H1 (cell line): ENCODE data around the gene FMNL2. TPM values are rescaled to one million over a fixed set of nuclear protein-coding genes. Genes with fewer than 3 reads are reported as not detected.
A peak's percentile ranks its signal among the peaks of the same experiment; 100 is the strongest.

Experiments
- CTCF ChIA-PET: fragments of 300-600 bp; sonication (Branson Sonifier 250); formaldehyde crosslinking; loops from one replicate; lab custom pipeline; 2021; ENCODE audit not compliant: partially characterized antibody; lab: Charles Lee
- POLR2A ChIA-PET: fragments of 300-600 bp; sonication (Branson Sonifier 250); formaldehyde crosslinking; loops from one replicate; lab custom pipeline; 2021; ENCODE audit warnings: inconsistent platforms; ENCODE audit not compliant: partially characterized antibody; lab: Charles Lee
- DNase-seq, 2 experiments: peaks; one replicate each; pipeline versions ENCODE4 v3.0.0 to v3.0.0-alpha.2; 2010 to 2022; ENCODE audit warnings: low spot score in 2 of 2, low read depth in 1 of 2, mixed read lengths in 1 of 2
- FAIRE-seq: peaks from 2 replicates; lab custom pipeline; 2011; peaks lifted over from hg19 to GRCh38; lab: Jason Lieb, UNC
- H2AFZ ChIP-seq: 2 replicates; pipeline ENCODE4 v1.8.1; 2012; ENCODE audit warnings: low read length, inconsistent platforms
- H2AK5ac ChIP-seq: 2 replicates; pipeline ENCODE4 v1.6.1; 2013; ENCODE audit warnings: low read depth, low read length
- H2BK120ac ChIP-seq: replicated peaks from 2 replicates; pipeline ENCODE3; 2013; ENCODE audit warnings: low read depth, low read length, inconsistent platforms
- H2BK12ac ChIP-seq: 2 replicates; pipeline ENCODE4 v1.6.1; 2013; ENCODE audit warnings: low read depth, low read length
- H2BK15ac ChIP-seq: 2 replicates; pipeline ENCODE4 v1.6.1; 2013; ENCODE audit warnings: low read length
- H2BK20ac ChIP-seq: 2 replicates; pipeline ENCODE4 v1.6.1; 2013; ENCODE audit warnings: low read length
- H2BK5ac ChIP-seq: 2 replicates; pipeline ENCODE4 v1.6.1; 2013; ENCODE audit warnings: low read depth, low read length
- H3K14ac ChIP-seq: 2 replicates; pipeline ENCODE4 v1.6.1; 2013; ENCODE audit warnings: inconsistent platforms; ENCODE audit not compliant: insufficient read length
- H3K18ac ChIP-seq: 2 replicates; pipeline ENCODE4 v1.6.1; 2013; ENCODE audit warnings: low read length; ENCODE audit errors: extremely low read depth
- H3K23ac ChIP-seq: 2 replicates; pipeline ENCODE4 v1.6.1; 2013; ENCODE audit warnings: inconsistent platforms; ENCODE audit not compliant: insufficient read length
- H3K23me2 ChIP-seq: 2 replicates; pipeline ENCODE4 v1.6.1; 2013; ENCODE audit warnings: low read depth, low read length
- H3K27ac ChIP-seq: 2 replicates; pipeline ENCODE4 v1.6.1; 2011; ENCODE audit warnings: low read depth, low read length, inconsistent platforms
- H3K27me3 ChIP-seq, 4 experiments: replicated peaks in 1 of 4; 1 replicate in 1 of 4; 2 replicates in 3 of 4; pipeline versions ENCODE4 v1.6.1 to v1.8.1; 2011 to 2013; ENCODE audit warnings: low read length in 3 of 4, mild to moderate bottlenecking in 3 of 4, inconsistent platforms in 2 of 4, mixed read lengths in 2 of 4, moderate library complexity in 1 of 4; ENCODE audit not compliant: control insufficient read depth in 3 of 4, insufficient read depth in 3 of 4; ENCODE audit errors: extremely low read depth in 1 of 4
- H3K36me3 ChIP-seq, 4 experiments: 2 replicates each; pipeline versions ENCODE4 v1.6.1 to v1.8.1; 2011 to 2013; ENCODE audit warnings: mild to moderate bottlenecking in 4 of 4, low read length in 3 of 4, moderate library complexity in 2 of 4, control low read depth in 1 of 4, inconsistent platforms in 1 of 4; ENCODE audit not compliant: insufficient read depth in 4 of 4, control insufficient read depth in 2 of 4
- H3K4ac ChIP-seq: replicated peaks from 2 replicates; pipeline ENCODE3; 2013; ENCODE audit warnings: low read length, low read depth, mixed read lengths, inconsistent platforms; ENCODE audit not compliant: insufficient read length
- H3K4me1 ChIP-seq, 4 experiments: replicated peaks in 1 of 4; 1 replicate in 1 of 4; 2 replicates in 3 of 4; pipeline versions ENCODE4 v1.6.1 to v1.8.1; 2011 to 2013; ENCODE audit warnings: low read length in 3 of 4, inconsistent platforms in 2 of 4, mixed read lengths in 1 of 4; ENCODE audit not compliant: insufficient read depth in 4 of 4, control insufficient read depth in 3 of 4
- H3K4me2 ChIP-seq, 2 experiments: 2 replicates each; pipeline versions ENCODE4 v1.6.1 to v1.8.1; 2011 to 2013; ENCODE audit warnings: low read depth in 2 of 2, low read length in 2 of 2, control low read depth in 1 of 2, inconsistent platforms in 1 of 2, mild to moderate bottlenecking in 1 of 2; ENCODE audit not compliant: insufficient read depth in 1 of 2
- H3K4me3 ChIP-seq, 4 experiments: fragments of 200-600, 300-600 bp in 1 of 4; sonication (generic), shearing (Covaris generic), sonication (Bioruptor Twin) in 1 of 4; 2 replicates each; pipeline versions ENCODE4 v1.5.1 to v1.8.1; 2011 to 2016; ENCODE audit warnings: low read length in 4 of 4, low read depth in 3 of 4, control low read depth in 2 of 4, inconsistent platforms in 2 of 4, mild to moderate bottlenecking in 2 of 4, mixed read lengths in 1 of 4, moderate library complexity in 1 of 4; ENCODE audit not compliant: insufficient read depth in 2 of 4; ENCODE audit errors: extremely low read depth in 1 of 4
- H3K56ac ChIP-seq: replicated peaks from 2 replicates; pipeline ENCODE3; 2013; ENCODE audit warnings: low read depth, mild to moderate bottlenecking, mixed read lengths, low read length, inconsistent platforms; ENCODE audit not compliant: insufficient read length
- H3K79me1 ChIP-seq: 2 replicates; pipeline ENCODE4 v1.6.1; 2013; ENCODE audit warnings: low read depth, low read length, control low read depth
- H3K79me2 ChIP-seq, 2 experiments: 2 replicates each; pipeline versions ENCODE4 v1.6.1 to v1.8.1; 2012 to 2013; ENCODE audit warnings: low read length in 2 of 2, mild to moderate bottlenecking in 2 of 2, inconsistent platforms in 1 of 2; ENCODE audit not compliant: insufficient read depth in 2 of 2, control insufficient read depth in 1 of 2
- H3K9ac ChIP-seq, 4 experiments: replicated peaks in 1 of 4; 1 replicate in 1 of 4; 2 replicates in 3 of 4; pipeline versions ENCODE4 v1.6.1 to v1.8.1; 2011 to 2013; ENCODE audit warnings: low read depth in 3 of 4, low read length in 3 of 4, control low read depth in 2 of 4, mild to moderate bottlenecking in 2 of 4, moderate library complexity in 2 of 4, inconsistent platforms in 1 of 4; ENCODE audit errors: extremely low read depth in 1 of 4
- H3K9me3 ChIP-seq, 2 experiments: 2 replicates each; pipeline versions ENCODE4 v1.6.1 to v1.8.1; 2012 to 2013; ENCODE audit warnings: mild to moderate bottlenecking in 2 of 2, moderate library complexity in 2 of 2, control low read depth in 1 of 2, inconsistent platforms in 1 of 2, low read depth in 1 of 2, low read length in 1 of 2, mixed read lengths in 1 of 2; ENCODE audit not compliant: insufficient read depth in 2 of 2
- H4K20me1 ChIP-seq, 2 experiments: replicated peaks in 1 of 2; 2 replicates each; pipeline versions ENCODE3 to v1.8.1; 2011 to 2013; ENCODE audit warnings: inconsistent platforms in 2 of 2, low read length in 2 of 2, mild to moderate bottlenecking in 1 of 2; ENCODE audit not compliant: insufficient read depth in 2 of 2, control insufficient read depth in 1 of 2
- H4K5ac ChIP-seq: 2 replicates; pipeline ENCODE4 v1.6.1; 2013; ENCODE audit warnings: low read length, low read depth, mixed read lengths, inconsistent platforms; ENCODE audit not compliant: insufficient read length
- H4K8ac ChIP-seq: 2 replicates; pipeline ENCODE4 v1.8.0; 2013; ENCODE audit warnings: mild to moderate bottlenecking, moderate library complexity, low read length, inconsistent platforms; ENCODE audit not compliant: insufficient read depth; ENCODE audit errors: extremely low read depth
- H4K91ac ChIP-seq: replicated peaks from 2 replicates; pipeline ENCODE3; 2013; ENCODE audit warnings: low read length, mixed read lengths, inconsistent platforms; ENCODE audit not compliant: insufficient read length
- BACH1 ChIP-seq: IDR thresholded peaks from 2 replicates; pipeline ENCODE4 v1.6.1; 2012; ENCODE audit warnings: low read length, improper control_type of control experiment
- BRCA1 ChIP-seq: IDR thresholded peaks from 2 replicates; pipeline ENCODE4 v1.6.1; 2012; ENCODE audit warnings: low read depth, low read length, improper control_type of control experiment
- CHD2 ChIP-seq: IDR thresholded peaks from 2 replicates; pipeline ENCODE4 v1.6.1; 2012; ENCODE audit warnings: low read length, improper control_type of control experiment
- CTBP2 ChIP-seq: IDR thresholded peaks from 2 replicates; pipeline ENCODE4 v1.7.0; 2011; ENCODE audit warnings: borderline replicate concordance, mild to moderate bottlenecking, moderate library complexity, mixed read lengths, low read length; ENCODE audit not compliant: insufficient read depth, insufficient read length
- FOSL1 ChIP-seq: IDR thresholded peaks from 2 replicates; pipeline ENCODE4 v1.6.1; 2011; ENCODE audit warnings: mild to moderate bottlenecking, low read depth, low read length, moderate library complexity; ENCODE audit not compliant: insufficient read depth
- KDM5A ChIP-seq: fragments of 200-600 bp; IDR thresholded peaks from 2 replicates; pipeline ENCODE4 v1.7.1; 2012; ENCODE audit warnings: mild to moderate bottlenecking, low read length, inconsistent platforms, mixed read lengths
- NANOG ChIP-seq: IDR thresholded peaks from 2 replicates; pipeline ENCODE4 v1.6.1; 2011; ENCODE audit warnings: low read length, low read depth, mild to moderate bottlenecking, inconsistent platforms; ENCODE audit not compliant: insufficient read depth, poor library complexity, severe bottlenecking
- POU5F1 ChIP-seq: IDR thresholded peaks from 2 replicates; pipeline ENCODE4 v1.6.1; 2011; ENCODE audit warnings: low read depth, mild to moderate bottlenecking, low read length, moderate library complexity
- WGBS, 2 experiments: shearing (Covaris generic) in 1 of 2; methylation state at CpG; one replicate each; pipeline versions ENCODE4 v1.1.6 to v1.1.7; 2013 to 2015; ENCODE audit warnings: low lambda C conversion rate in 2 of 2, mixed read lengths in 2 of 2, inconsistent platforms in 1 of 2, low coverage in 1 of 2, missing lambda C conversion rate in 1 of 2; ENCODE audit not compliant: insufficient replicate concordance in 2 of 2, insufficient coverage in 1 of 2, insufficient read length in 1 of 2; ENCODE audit errors: extremely low coverage in 1 of 2, missing lambda C conversion rate in 1 of 2; 5-methylcytosine and 5-hydroxymethylcytosine counted together
- polyA plus RNA-seq, 7 experiments: library from polyadenylated mRNA; depleted of rRNA in 3 of 7; stranded (reverse) in 5 of 7; unstranded in 2 of 7; fragments of >200 nt in 5 of 7; fragments of 200-250 nt in 2 of 7; gene quantifications; 1 replicate in 5 of 7; 2 replicates in 1 of 7; 4 replicates in 1 of 7; pipeline versions ENCODE4 v1.2.1 to v1.2.3, GENCODE V29; 2011 to 2013; ENCODE audit warnings: missing spikeins in 2 of 7, mixed read lengths in 2 of 7
- total RNA-seq: library from RNA; stranded (reverse); fragmentation: NEBNext Ultra II Directional; extraction: Animal tissue kit (Norgen Biotek cat#: 25700); gene quantifications from 2 replicates; pipeline ENCODE4 v1.2.1, GENCODE V29; 2021

The FMNL2 gene
- total and polyA plus RNA-seq, 2 of the 8 experiments (the other 6 are each of a cell fraction or from before 2014, with no cell fraction given), result 15.5 to 45.1 TPM

DNA sequence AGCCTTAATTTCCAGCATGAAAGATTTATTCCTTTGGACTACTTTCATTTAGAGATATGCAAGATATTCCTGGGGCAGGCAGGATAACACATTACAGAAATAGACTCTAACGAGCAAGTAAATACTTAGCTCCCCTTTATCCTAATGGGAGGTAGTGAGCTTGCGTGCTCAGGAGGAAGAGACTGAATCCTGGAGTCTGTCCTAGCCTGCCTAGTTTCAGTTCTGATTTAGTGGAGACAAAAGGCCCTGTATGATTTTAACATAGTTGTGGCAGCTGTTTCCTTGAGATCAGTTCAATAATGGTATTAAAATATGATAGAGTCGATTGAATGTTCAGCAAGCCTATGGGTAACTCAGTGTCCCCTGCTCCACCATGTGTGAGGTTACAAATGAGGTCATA is 109.5 kb downstream of the FMNL2 start:
- Histone ChIP-seq H2BK15ac (no peak overlapping the region), H2AK5ac (0 out of 2 replicates have a peak overlapping the region, but pooled peaks have one; percentile 40), H3K56ac (no peak overlapping the region), H3K4me1 (peaks cover 0 to 16% (median 2%) of the 10 kb centered on the region in 4 experiments; a peak in 2 of 7 replicates), H4K91ac (no peak overlapping the region), H2BK20ac (no peak overlapping the region), H3K36me3 (no peaks in the 10 kb centered on the region), H3K23me2 (no peaks in the 10 kb centered on the region), H3K4me2 (no peak overlapping the region), H4K5ac (no peak overlapping the region), H3K4ac (no peak overlapping the region), H3K9ac (no peak overlapping the region), H3K9me3 (no peaks in the 10 kb centered on the region), H2BK12ac (no peak overlapping the region), H4K8ac (no peak overlapping the region), H4K20me1 (peaks cover 1 to 6% of the 10 kb centered on the region in 2 experiments), H3K79me1 (peaks cover 10% of the 10 kb centered on the region), H3K14ac (no peak overlapping the region), H3K23ac (no peak overlapping the region), H3K79me2 (peaks cover 5 to 93% of the 10 kb centered on the region in 2 experiments), H3K18ac (no peak overlapping the region), H2BK5ac (no peak overlapping the region), H3K27ac (no peak overlapping the region), H2AFZ (no peak overlapping the region), H3K27me3 (no peaks in the 10 kb centered on the region), H3K4me3 (no peak overlapping the region), H2BK120ac (no peak overlapping the region)
- CTCF ChIA-PET, result interaction anchor here (0.8 to 1.5 kb wide), 5 partner anchors 10 to 420 kb away, joined by 3 to 4 read pairs (median 3); partner anchors contain the start of gene FMNL2
- DNase-seq, result no peak
- POLR2A ChIA-PET, result no interaction called here
- no peak for FAIRE-seq
- WGBS, 2 experiments, result 89% methylated on average over 3 of the region's 3 CpGs; no CpG with 5 or more reads in 1 of the 2 experiments
- TF ChIP-seq CHD2 (no peak), KDM5A (no peak), BRCA1 (no peak), NANOG (no peak), CTBP2 (no peak), BACH1 (no peak), FOSL1 (no peak), POU5F1 (no peak)
